SK-N-MC (cell line): ENCODE measurements around the gene JMJD7.

ENCODE experiments used
- EZH2 ChIP-seq: fragments of 200-600 bp; sonication (generic); IDR thresholded peaks from one replicate; pipeline ENCODE4 v1.6.1; 2017; ENCODE audit warnings: antibody characterized with exemption
- POLR2AphosphoS5 ChIP-seq: IDR thresholded peaks from 2 replicates; pipeline ENCODE4 v1.6.1; 2012; ENCODE audit warnings: mild to moderate bottlenecking, low read depth, low read length, borderline replicate concordance

DNA sequence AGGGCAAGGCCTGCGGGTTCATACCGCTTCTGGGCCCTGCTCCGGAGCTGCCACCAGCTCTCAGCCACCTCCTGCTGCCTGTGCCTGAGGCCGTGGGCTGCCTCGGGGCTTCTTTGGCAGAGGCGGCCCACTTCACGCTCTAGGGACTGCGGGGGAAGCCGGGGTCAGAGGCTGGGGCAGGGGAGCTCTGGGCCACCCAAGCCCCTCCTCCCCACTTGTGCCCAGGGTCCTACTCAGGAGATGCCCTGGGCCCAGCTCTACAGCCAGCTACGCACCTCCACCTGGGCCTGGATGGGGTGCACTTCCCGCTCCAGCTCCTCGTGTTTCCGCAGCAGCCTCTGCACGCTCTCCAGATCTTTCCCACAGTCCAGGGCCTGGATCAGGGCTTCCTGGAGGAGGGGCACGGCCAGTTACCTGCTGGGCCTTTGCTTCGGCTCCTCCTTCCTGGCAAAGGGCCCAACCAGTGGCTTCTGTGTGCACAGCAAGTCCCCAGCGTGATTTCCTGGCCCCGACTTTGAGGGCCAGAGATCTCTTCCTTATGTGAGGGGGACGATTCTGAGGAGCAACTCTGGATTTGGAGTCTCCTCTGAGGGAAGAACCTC, 34.7 kb downstream of the JMJD7 start:
- no peak for TF ChIP-seq EZH2
- no peak for TF ChIP-seq POLR2AphosphoS5
